GM23248 (cell line): ENCODE data around the gene UPK1A. TPM values are rescaled to one million over a fixed set of nuclear protein-coding genes. Genes with fewer than 3 reads are reported as not detected.

Experiments
- DNase-seq: peaks from one replicate; pipeline ENCODE4 v3.0.0-alpha.2; 2015
- H2AFZ ChIP-seq: fragments of 200-600 bp; sonication (generic); 2 replicates; pipeline ENCODE4 v1.6.1; 2016; ENCODE audit warnings: antibody characterized with exemption
- H3F3A ChIP-seq: fragments of 200-600 bp; sonication (generic); 2 replicates; pipeline ENCODE4 v1.6.1; 2016; ENCODE audit warnings: mild to moderate bottlenecking, antibody characterized with exemption, mixed run types; ENCODE audit not compliant: insufficient read depth
- H3K27ac ChIP-seq: fragments of 200-600 bp; sonication (generic); 2 replicates; pipeline ENCODE4 v1.5.1; 2016; ENCODE audit warnings: mild to moderate bottlenecking
- H3K27me3 ChIP-seq: fragments of 200-600 bp; sonication (generic); replicated peaks from 2 replicates; pipeline ENCODE4 v1.6.1; 2016; ENCODE audit warnings: mild to moderate bottlenecking; ENCODE audit not compliant: insufficient read depth
- H3K36me3 ChIP-seq: fragments of 200-600 bp; sonication (generic); 2 replicates; pipeline ENCODE4 v1.6.1; 2016; ENCODE audit warnings: low read depth, mild to moderate bottlenecking
- H3K4me1 ChIP-seq: fragments of 200-600 bp; sonication (generic); 2 replicates; pipeline ENCODE4 v1.6.1; 2016; ENCODE audit warnings: mild to moderate bottlenecking; ENCODE audit not compliant: insufficient read depth
- H3K4me2 ChIP-seq: fragments of 200-600 bp; sonication (generic); one replicate; pipeline ENCODE4 v1.6.1; 2016; ENCODE audit warnings: mild to moderate bottlenecking; ENCODE audit not compliant: unreplicated experiment
- H3K4me3 ChIP-seq: fragments of 200-600 bp; sonication (generic); 2 replicates; pipeline ENCODE4 v1.5.1; 2016; ENCODE audit warnings: mild to moderate bottlenecking
- H3K79me2 ChIP-seq: fragments of 200-600 bp; sonication (generic); 2 replicates; pipeline ENCODE4 v1.6.1; 2016; ENCODE audit warnings: mild to moderate bottlenecking; ENCODE audit not compliant: insufficient read depth
- H3K9ac ChIP-seq: fragments of 200-600 bp; sonication (generic); 2 replicates; pipeline ENCODE4 v1.6.1; 2016; ENCODE audit warnings: mild to moderate bottlenecking
- H3K9me2 ChIP-seq: fragments of 200-600 bp; sonication (generic); 2 replicates; pipeline ENCODE4 v1.6.1; 2016; ENCODE audit warnings: mixed run types, mild to moderate bottlenecking, moderate library complexity; ENCODE audit not compliant: insufficient read depth
- H3K9me3 ChIP-seq: fragments of 200-600 bp; sonication (generic); one replicate; pipeline ENCODE4 v1.6.1; 2017; ENCODE audit warnings: low read depth
- H4K20me1 ChIP-seq: fragments of 200-600 bp; sonication (generic); 2 replicates; pipeline ENCODE4 v1.6.0; 2016; ENCODE audit not compliant: insufficient read depth
- EZH2 ChIP-seq: fragments of 200-600 bp; sonication (generic); IDR thresholded peaks from 2 replicates; pipeline ENCODE4 v1.6.1; 2018; ENCODE audit warnings: antibody characterized with exemption, mild to moderate bottlenecking; ENCODE audit not compliant: insufficient read depth, poor library complexity, severe bottlenecking
- EZH2phosphoT487 ChIP-seq: fragments of 200-600 bp; sonication (generic); IDR thresholded peaks from 2 replicates; pipeline ENCODE4 v1.6.1; 2018; ENCODE audit warnings: antibody characterized with exemption, moderate library complexity, mild to moderate bottlenecking, low read depth; ENCODE audit not compliant: insufficient read depth
- WGBS, 2 experiments: methylation state at CpG; one replicate each; pipeline ENCODE4 v1.1.6; 2015 to 2017; ENCODE audit warnings: low lambda C conversion rate in 2 of 2, low coverage in 1 of 2; ENCODE audit errors: missing lambda C conversion rate in 2 of 2; 5-methylcytosine and 5-hydroxymethylcytosine counted together
- in situ Hi-C: fragments of 300-500 bp; cut with MboI; formaldehyde crosslinking; loops from 2 replicates; pipeline ENCODE4 v1.15.0; 2020
- polyA plus RNA-seq: library from polyadenylated mRNA; unstranded; fragments of >200 nt; fragmentation: Nextera tagmentation; extraction: Ambion mirVana; gene quantifications from 2 replicates; pipeline ENCODE4 v1.2.1, GENCODE V29; 2016
- total RNA-seq: library from RNA; depleted of rRNA; stranded (reverse); fragments of >200 nt; shearing (Covaris generic); gene quantifications from 2 replicates; pipeline ENCODE4 v1.2.3, GENCODE V29; 2014

UPK1A gene
- total and polyA plus RNA-seq, 2 experiments from 2014 or later, result not detected

- WGBS, 2 experiments, result 39 to 41% methylated on average over 2 of the region's 2 CpGs
- Histone ChIP-seq H3K9me2 (no peaks in the 10 kb centered on the region), H3K27me3 (no peaks in the 10 kb centered on the region; the same call in 1 of the 2 replicates), H4K20me1 (no peaks in the 10 kb centered on the region), H3K36me3 (no peaks in the 10 kb centered on the region), H3K9me3 (no peaks in the 10 kb centered on the region), H3K79me2 (peaks cover 12% of the 10 kb centered on the region), H3K27ac (no peak overlapping the region), H3K4me1 (no peaks in the 10 kb centered on the region), H3F3A (no peaks in the 10 kb centered on the region; the same call in 1 of the 2 replicates), H2AFZ (no peak overlapping the region), H3K4me2 (no peak overlapping the region), H3K9ac (no peak overlapping the region), H3K4me3 (no peak overlapping the region)
- DNase-seq, result no peak
- no peak for TF ChIP-seq EZH2
- no peak for TF ChIP-seq EZH2phosphoT487
- in situ Hi-C loops, result no loop called here
Measured at GRCh38 chr19:35713506-35713850, 47.2 kb downstream of the UPK1A start.

GRCh38 chr19:35713904-35714495, 47.7 kb downstream of the UPK1A start:
- in situ Hi-C loops, result no loop called here
- Histone ChIP-seq H3K4me3 (no peak overlapping the region), H3K9ac (no peak overlapping the region), H3K79me2 (peaks cover 18% of the 10 kb centered on the region), H3K4me2 (no peak overlapping the region), H2AFZ (no peak overlapping the region), H3K9me2 (no peaks in the 10 kb centered on the region), H3K4me1 (no peaks in the 10 kb centered on the region), H3K9me3 (no peaks in the 10 kb centered on the region), H3F3A (no peaks in the 10 kb centered on the region; the same call in 1 of the 2 replicates), H3K36me3 (no peaks in the 10 kb centered on the region), H4K20me1 (no peaks in the 10 kb centered on the region), H3K27me3 (no peaks in the 10 kb centered on the region), H3K27ac (no peak overlapping the region)
- TF ChIP-seq EZH2phosphoT487 (no peak), EZH2 (no peak)
- no peak for DNase-seq
- 69 to 71% methylated on average over 12 of the region's 12 CpGs for WGBS, 2 experiments

- H3K9me3 ChIP-seq, result no peaks in the 10 kb centered on the region
- H3K27ac ChIP-seq, result no peak overlapping the region
- no peaks in the 10 kb centered on the region for H3K27me3 ChIP-seq
- no peaks in the 10 kb centered on the region for H3K36me3 ChIP-seq
- no peak for DNase-seq
- H4K20me1 ChIP-seq, result no peaks in the 10 kb centered on the region
- H3K4me3 ChIP-seq, result no peak overlapping the region
- H3F3A ChIP-seq, result no peaks in the 10 kb centered on the region; the same call in 1 of the 2 replicates
- H3K9ac ChIP-seq, result no peak overlapping the region
- H3K4me1 ChIP-seq, result no peaks in the 10 kb centered on the region
- in situ Hi-C loops, result no loop called here
- H3K79me2 ChIP-seq, result peaks cover 25% of the 10 kb centered on the region
- no peak overlapping the region for H2AFZ ChIP-seq
- TF ChIP-seq EZH2phosphoT487, result no peak
- no peak for TF ChIP-seq EZH2
- H3K9me2 ChIP-seq, result no peaks in the 10 kb centered on the region
- WGBS, 2 experiments, result 70 to 71% methylated on average over 14 of the region's 14 CpGs
- no peak overlapping the region for H3K4me2 ChIP-seq
Measured at GRCh38 chr19:35714601-35715354, 48.5 kb downstream of the UPK1A start.

- no peak for DNase-seq
- H3K4me1 ChIP-seq, result no peaks in the 10 kb centered on the region
- in situ Hi-C loops, result no loop called here
- H3K9me2 ChIP-seq, result no peaks in the 10 kb centered on the region
- H3K36me3 ChIP-seq, result no peaks in the 10 kb centered on the region
- no peaks in the 10 kb centered on the region; the same call in 1 of the 2 replicates for H3F3A ChIP-seq
- no peak overlapping the region for H3K27ac ChIP-seq
- H3K9ac ChIP-seq, result no peak overlapping the region
- no peaks in the 10 kb centered on the region for H3K9me3 ChIP-seq
- TF ChIP-seq EZH2phosphoT487 (no peak), EZH2 (no peak)
- H3K4me2 ChIP-seq, result no peak overlapping the region
- H4K20me1 ChIP-seq, result no peaks in the 10 kb centered on the region
- WGBS, 2 experiments, result 75 to 76% methylated on average over 7 of the region's 7 CpGs
- H3K27me3 ChIP-seq, result no peaks in the 10 kb centered on the region
- no peak overlapping the region for H3K4me3 ChIP-seq
- H3K79me2 ChIP-seq, result peaks cover 31% of the 10 kb centered on the region
- H2AFZ ChIP-seq, result no peak overlapping the region
Measured at GRCh38 chr19:35715355-35715809, 49.1 kb downstream of the UPK1A start.
